ENCODE measurements around the gene SAMD5.
"Not testable (repeated sequence)": the region's sequence is repeated elsewhere in the genome, so short reads cannot be mapped to it uniquely, and the experiment has no call there.

Gene SAMD5

GRCh38 chr6:147528511-147529145 is 20.1 kb downstream of the SAMD5 start:
- DNase-seq (ENCODE audit: low read depth, low spot score): no peak

GRCh38 chr6:147530132-147531060 is 21.9 kb downstream of the SAMD5 start:
- no peak for DNase-seq (ENCODE audit: low read depth, low spot score)

- no peak for DNase-seq (ENCODE audit: low read depth, low spot score)
Observed at GRCh38 chr6:147531321-147531720, 22.8 kb downstream of the SAMD5 start.

GRCh38 chr6:147534116-147534860 is 25.8 kb downstream of the SAMD5 start:
- DNase-seq (ENCODE audit: low read depth, low spot score): no peak

GRCh38 chr6:147538821-147539220 is 30.3 kb downstream of the SAMD5 start:
- no peak for DNase-seq (ENCODE audit: low read depth, low spot score)

- no peak for DNase-seq (ENCODE audit: low read depth, low spot score)
Observed at GRCh38 chr6:147540075-147540474, 31.6 kb downstream of the SAMD5 start.

GRCh38 chr6:147542436-147542835 is 33.9 kb downstream of the SAMD5 start:
- not testable (repeated sequence) for DNase-seq (ENCODE audit: low read depth, low spot score)

- DNase-seq (ENCODE audit: low read depth, low spot score): no peak
Observed at GRCh38 chr6:147544420-147544819, 35.9 kb downstream of the SAMD5 start.

- no peak for DNase-seq (ENCODE audit: low read depth, low spot score)
Observed at GRCh38 chr6:147546501-147547368, 38.2 kb downstream of the SAMD5 start.

GRCh38 chr6:147547369-147547902 is 38.9 kb downstream of the SAMD5 start:
- no peak for DNase-seq (ENCODE audit: low read depth, low spot score)

GRCh38 chr6:147548921-147549475 is 40.5 kb downstream of the SAMD5 start:
- DNase-seq (ENCODE audit: low read depth, low spot score): no peak

GRCh38 chr6:147549531-147549930 is 41.0 kb downstream of the SAMD5 start:
- DNase-seq (ENCODE audit: low read depth, low spot score): no peak

GRCh38 chr6:147551976-147552375 is 43.5 kb downstream of the SAMD5 start:
- DNase-seq (ENCODE audit: low read depth, low spot score): no peak

- no peak for DNase-seq (ENCODE audit: low read depth, low spot score)
Observed at GRCh38 chr6:147553099-147553498, 44.6 kb downstream of the SAMD5 start.

- DNase-seq (ENCODE audit: low read depth, low spot score): no peak
Observed at GRCh38 chr6:147554281-147554680, 45.8 kb downstream of the SAMD5 start.

- no peak for DNase-seq (ENCODE audit: low read depth, low spot score)
Observed at GRCh38 chr6:147559006-147559405, 50.5 kb downstream of the SAMD5 start.

- DNase-seq (ENCODE audit: low read depth, low spot score): no peak
Observed at GRCh38 chr6:147560670-147561069, 52.2 kb downstream of the SAMD5 start.

- no peak for DNase-seq (ENCODE audit: low read depth, low spot score)
Observed at GRCh38 chr6:147561726-147562125, 53.2 kb downstream of the SAMD5 start.

- no peak for DNase-seq (ENCODE audit: low read depth, low spot score)
Observed at GRCh38 chr6:147563472-147563871, 55.0 kb downstream of the SAMD5 start.

GRCh38 chr6:147564556-147564955 is 56.1 kb downstream of the SAMD5 start:
- DNase-seq (ENCODE audit: low read depth, low spot score): no peak
